Heart right ventricle (tissue), 16 donors: ENCODE results near the gene CACNA1B. TPM values are rescaled to one million over a fixed set of nuclear protein-coding genes. Genes with fewer than 3 reads are reported as not detected.

Experiments used
- ATAC-seq, 8 donors: fragments of 200-7000 bp; cut with Tn5 transposase; one replicate each; pipeline ENCODE4 v1.9.1; 2020; ENCODE audit warnings: mild to moderate bottlenecking in 8 of 8, moderate library complexity in 8 of 8, moderate number of reproducible peaks in 1 of 8
- DNase-seq, 2 donors: peaks; one replicate each; pipeline ENCODE4 v3.0.0-alpha.2; 2020
- H3K27ac ChIP-seq, 10 donors: fragments of 200-600 bp; sonication (generic) in 2 of 10; one replicate each; pipeline versions ENCODE4 v1.5.0 to v1.8.0; 2020 to 2022; ENCODE audit warnings: mild to moderate bottlenecking in 3 of 10
- H3K27me3 ChIP-seq, 7 donors: fragments of 200-600 bp; one replicate each; pipeline ENCODE4 v1.8.0; 2021 to 2022; ENCODE audit warnings: mild to moderate bottlenecking in 2 of 7
- H3K36me3 ChIP-seq, 9 donors: fragments of 200-600 bp; sonication (generic) in 1 of 9; one replicate each; pipeline versions ENCODE4 v1.5.0 to v1.8.0; 2020 to 2022; ENCODE audit warnings: mild to moderate bottlenecking in 2 of 9
- H3K4me1 ChIP-seq, 9 donors: fragments of 200-600 bp; sonication (generic) in 1 of 9; one replicate each; pipeline versions ENCODE4 v1.5.0 to v1.8.0; 2020 to 2022; ENCODE audit warnings: mild to moderate bottlenecking in 4 of 9
- H3K4me3 ChIP-seq, 10 donors: fragments of 200-600 bp; sonication (generic) in 2 of 10; one replicate each; pipeline versions ENCODE4 v1.5.0 to v1.8.0; 2020 to 2022; ENCODE audit warnings: mild to moderate bottlenecking in 7 of 10, moderate library complexity in 2 of 10
- H3K9me3 ChIP-seq, 11 donors: fragments of 200-600 bp in 10 of 11; sonication (generic) in 2 of 11; one replicate each; pipeline versions ENCODE4 v1.5.0 to v1.8.0; 2013 to 2022; ENCODE audit warnings: mild to moderate bottlenecking in 2 of 11, control low read depth in 1 of 11, moderate library complexity in 1 of 11
- WGBS, 2 donors: extraction: QIAGEN DNeasy Blood & Tissue Kit; methylation state at CpG; one replicate each; pipeline ENCODE4 v1.1.7; 2013; ENCODE audit warnings: inconsistent platforms in 1 of 2; 5-methylcytosine and 5-hydroxymethylcytosine counted together
- intact Hi-C, 10 donors: fragments of 100-400 bp; cut with DNase I; formaldehyde crosslinking; loops; one replicate each; pipeline versions ENCODE4 v1.11.1 to v1.14.2; 2022
- polyA plus RNA-seq, 2 donors: library from polyadenylated mRNA; stranded (reverse); fragments of 200-250 nt; gene quantifications; one replicate each; pipeline ENCODE4 v1.2.3, GENCODE V29; 2013
- total RNA-seq, 10 donors: library from RNA; stranded (reverse); fragmentation: NEBNext Ultra II Directional in 3 of 10; extraction: Animal tissue kit (Norgen Biotek cat#: 25700) in 3 of 10; gene quantifications; one replicate each; pipeline versions ENCODE4 v1.2.1 to v1.2.4, GENCODE V29; 2021 to 2023
- TF ChIP-seq, protein P1 (sequence below), 9 donors: fragments of 200-600 bp; sonication (generic) in 2 of 9; IDR thresholded peaks; one replicate each; pipeline versions ENCODE4 v1.5.0 to v1.8.0; 2021 to 2022; ENCODE audit warnings: antibody characterized with exemption in 9 of 9, mild to moderate bottlenecking in 5 of 9, moderate library complexity in 1 of 9
- donor health status: Arrhythmogenic right ventricular cardiomyopathy.
- donor health status: ischemic (EF 13 %, LVEDD 7.1; RV severe dilation, severe dysfunction).
- donor health status: healthy with polysubstance abuse.
- donor health status: DM: no; HTN: yes; CAD: no.
- donor health status: DM: no; HTN: no; CAD: no.
- donor health status: ischemic (EF 25% LVEDD 6.9; RV normal size, moderate dysfunction).
- donor health status: ischemic (EF 25% LVEDD 5.7; RV mildly dilated, moderate dysfunction).
- donor health status: healthy.
- donor health status: DM: yes; HTN: yes; CAD: no.
- donor health status: Ischemic cardiomyopathy.
- donor health status: ischemic (EF 35%, LVEDD 5.7; RV mildly dilated, moderate dysfunction).
- donor health status: nonischemic (EF 11% LVEDD 7.7; RV severe dilation, severe dysfunction).
- donor health status: DM: yes; HTN: yes; CAD: no.
- donor health status: PGD.
- donor health status: ischemic (EF 29% LVEDD 5.4; RV normal size, mild dysfunction).
- donor health status: nonischemic (EF 23%, LVEDD 6.1; RV moderate dilation, normal function).

The CACNA1B gene
- total and polyA plus RNA-seq, 12 donors: under 0.01 to 0.66 (median 0.15) TPM; not detected in 1

DNA sequence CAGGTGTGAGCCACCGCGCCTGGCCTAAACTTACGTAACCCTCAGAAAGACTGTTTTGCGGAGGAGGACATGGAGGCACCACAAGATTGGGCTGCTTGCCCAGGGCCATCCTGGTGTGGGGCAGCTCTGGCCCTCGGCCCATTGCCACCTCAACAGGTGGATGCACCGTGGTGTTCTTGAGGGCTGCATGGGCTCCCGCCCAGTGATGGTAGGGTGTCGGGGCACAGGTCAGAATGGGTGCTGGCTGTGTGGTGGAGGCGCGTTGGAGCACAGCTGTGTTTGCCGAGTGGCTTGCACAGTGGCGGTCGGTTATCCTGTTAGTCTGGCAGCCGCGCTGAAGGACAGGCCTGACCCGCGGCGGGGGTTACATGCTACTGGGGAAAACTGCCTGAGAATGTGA, 196.9 kb downstream of the CACNA1B start:
- Histone ChIP-seq H3K36me3 (no peaks in the 10 kb centered on the region), H3K4me3 (no peak overlapping the region), H3K4me1 (no peaks in the 10 kb centered on the region), H3K9me3 (no peaks in the 10 kb centered on the region), H3K27me3 (peaks cover 0 to 22% (median 15%) of the 10 kb centered on the region in 7 donors), H3K27ac (no peak overlapping the region)
- TF ChIP-seq, protein P1, sequence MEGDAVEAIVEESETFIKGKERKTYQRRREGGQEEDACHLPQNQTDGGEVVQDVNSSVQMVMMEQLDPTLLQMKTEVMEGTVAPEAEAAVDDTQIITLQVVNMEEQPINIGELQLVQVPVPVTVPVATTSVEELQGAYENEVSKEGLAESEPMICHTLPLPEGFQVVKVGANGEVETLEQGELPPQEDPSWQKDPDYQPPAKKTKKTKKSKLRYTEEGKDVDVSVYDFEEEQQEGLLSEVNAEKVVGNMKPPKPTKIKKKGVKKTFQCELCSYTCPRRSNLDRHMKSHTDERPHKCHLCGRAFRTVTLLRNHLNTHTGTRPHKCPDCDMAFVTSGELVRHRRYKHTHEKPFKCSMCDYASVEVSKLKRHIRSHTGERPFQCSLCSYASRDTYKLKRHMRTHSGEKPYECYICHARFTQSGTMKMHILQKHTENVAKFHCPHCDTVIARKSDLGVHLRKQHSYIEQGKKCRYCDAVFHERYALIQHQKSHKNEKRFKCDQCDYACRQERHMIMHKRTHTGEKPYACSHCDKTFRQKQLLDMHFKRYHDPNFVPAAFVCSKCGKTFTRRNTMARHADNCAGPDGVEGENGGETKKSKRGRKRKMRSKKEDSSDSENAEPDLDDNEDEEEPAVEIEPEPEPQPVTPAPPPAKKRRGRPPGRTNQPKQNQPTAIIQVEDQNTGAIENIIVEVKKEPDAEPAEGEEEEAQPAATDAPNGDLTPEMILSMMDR (IDR thresholded peaks at IDR 0.05): no peak
- DNase-seq (no peak), ATAC-seq (no peak)
- 93 to 97% methylated on average over 18 of the region's 18 CpGs for WGBS, 2 donors
- intact Hi-C loops: no loop called here

DNA sequence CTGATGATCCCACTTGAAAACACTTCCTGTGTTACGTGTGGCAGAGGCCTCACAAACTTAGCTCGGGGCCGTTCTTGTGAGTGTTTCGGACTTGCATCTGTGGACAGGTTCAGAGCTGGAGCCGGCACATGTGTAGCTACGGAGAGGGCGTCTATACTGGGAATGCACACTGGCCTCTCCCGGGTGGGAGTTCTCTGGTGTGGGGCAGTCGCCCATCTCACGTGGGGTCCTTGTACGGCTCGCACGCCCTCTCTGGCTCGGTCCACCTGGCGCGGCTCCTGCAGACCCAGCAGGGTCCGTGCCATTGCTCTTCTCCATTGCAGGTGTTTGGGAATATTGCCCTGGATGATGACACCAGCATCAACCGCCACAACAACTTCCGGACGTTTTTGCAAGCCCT, 197.9 kb downstream of the CACNA1B start:
- intact Hi-C loops: no loop called here
- no peaks in the 10 kb centered on the region for H3K9me3 ChIP-seq
- no peaks in the 10 kb centered on the region for H3K36me3 ChIP-seq
- TF ChIP-seq, protein P1 (IDR thresholded peaks at IDR 0.05): no peak
- H3K27ac ChIP-seq: no peak overlapping the region
- 86 to 91% methylated on average over 20 of the region's 20 CpGs for WGBS, 2 donors
- DNase-seq: no peak
- peaks cover 0 to 25% (median 15%) of the 10 kb centered on the region in 7 donors for H3K27me3 ChIP-seq
- no peak overlapping the region for H3K4me3 ChIP-seq
- no peak for ATAC-seq
- H3K4me1 ChIP-seq: no peaks in the 10 kb centered on the region

DNA sequence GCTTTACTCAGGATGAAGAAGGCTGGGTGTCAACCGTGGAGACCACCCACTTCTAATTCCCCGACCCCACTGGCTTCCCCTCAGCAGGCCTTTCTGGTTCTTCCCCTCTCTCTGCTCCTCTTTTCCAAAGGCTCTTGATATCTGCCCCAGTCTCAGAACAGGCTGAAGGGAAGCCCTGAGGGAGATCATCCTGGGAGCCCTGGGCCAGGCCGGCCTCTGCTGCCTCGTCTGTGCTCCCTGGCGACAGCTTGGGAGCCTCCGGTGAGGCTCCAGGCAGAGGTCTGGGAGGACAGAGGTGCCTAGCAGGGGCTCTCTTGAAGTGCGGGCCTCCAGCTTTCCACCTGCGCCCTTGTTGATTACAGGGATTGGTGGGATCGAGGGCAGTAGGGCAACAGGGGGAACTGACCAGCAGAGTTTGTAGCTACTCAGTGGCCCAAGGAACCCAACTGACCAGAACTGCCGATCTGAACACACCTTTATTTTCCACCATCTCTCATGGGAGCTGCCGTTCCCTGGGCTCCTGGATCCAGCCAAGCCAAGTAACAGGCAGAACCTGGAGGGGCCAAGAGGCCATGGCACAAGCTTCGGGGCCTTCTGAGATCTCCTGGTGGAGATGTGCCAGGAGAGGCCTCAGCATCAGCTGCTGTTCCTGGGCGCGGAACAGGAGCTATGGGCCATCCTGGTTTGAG, 198.5 kb downstream of the CACNA1B start:
- intact Hi-C loops: no loop called here
- Histone ChIP-seq H3K4me1 (no peaks in the 10 kb centered on the region), H3K27me3 (peaks cover 0 to 25% (median 15%) of the 10 kb centered on the region in 7 donors)

DNA sequence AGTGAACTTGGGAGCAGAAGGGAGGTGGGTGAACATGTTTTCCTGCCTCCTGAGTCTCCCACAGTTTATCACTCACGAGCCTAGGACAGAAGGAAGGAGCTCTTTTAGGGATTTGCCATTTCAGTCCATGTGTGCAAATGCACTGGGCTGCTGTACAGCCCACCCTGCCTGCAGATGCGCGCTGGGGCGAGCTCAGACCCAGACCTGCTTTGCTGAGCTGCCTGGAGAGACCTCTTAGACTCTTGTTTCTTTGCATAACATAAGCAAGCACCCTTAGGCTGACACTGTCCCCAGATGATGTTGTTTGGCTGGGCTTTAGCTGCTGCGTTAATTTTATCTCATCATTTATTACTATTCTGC, 199.0 kb downstream of the CACNA1B start:
- intact Hi-C loops: no loop called here
- no peak overlapping the region for H3K4me3 ChIP-seq
- ATAC-seq: no peak
- H3K9me3 ChIP-seq: no peaks in the 10 kb centered on the region
- H3K27me3 ChIP-seq: peaks cover 0 to 25% (median 15%) of the 10 kb centered on the region in 7 donors
- 82 to 83% methylated on average over 5 of the region's 5 CpGs for WGBS, 2 donors
- H3K4me1 ChIP-seq: no peaks in the 10 kb centered on the region
- TF ChIP-seq, protein P1 (IDR thresholded peaks at IDR 0.05): no peak
- DNase-seq: no peak
- H3K27ac ChIP-seq: no peak overlapping the region
- no peaks in the 10 kb centered on the region for H3K36me3 ChIP-seq

More for the DNA sequence above, 198.5 kb downstream of the CACNA1B start:
- no peak for ATAC-seq
- WGBS, 2 donors: 84 to 87% methylated on average over 14 of the region's 14 CpGs
- H3K4me3 ChIP-seq: no peak overlapping the region
- no peak overlapping the region for H3K27ac ChIP-seq
- no peaks in the 10 kb centered on the region for H3K36me3 ChIP-seq
- TF ChIP-seq, protein P1 (IDR thresholded peaks at IDR 0.05): no peak
- no peak for DNase-seq
- H3K9me3 ChIP-seq: no peaks in the 10 kb centered on the region
